Nephron progenitor cell (in vitro differentiated cells): ENCODE measurements around the gene PYDC1.

Experiments
- DNase-seq: peaks from one replicate; pipeline ENCODE4 v3.0.0; 2021
- H3K27ac Mint-ChIP-seq: 2 replicates; pipeline ENCODE4 v1.8.0; 2021; ENCODE audit warnings: mild to moderate bottlenecking, moderate library complexity, mixed read lengths
- H3K27me3 Mint-ChIP-seq: 2 replicates; pipeline ENCODE4 v1.8.0; 2021; ENCODE audit warnings: mild to moderate bottlenecking, low read depth, mixed read lengths; ENCODE audit not compliant: poor library complexity
- H3K36me3 Mint-ChIP-seq: 2 replicates; pipeline ENCODE4 v1.8.0; 2021; ENCODE audit warnings: low read depth, mixed read lengths
- H3K4me1 Mint-ChIP-seq: 2 replicates; pipeline ENCODE4 v1.8.0; 2021; ENCODE audit warnings: mixed read lengths
- H3K4me3 Mint-ChIP-seq: 2 replicates; pipeline ENCODE4 v1.8.0; 2021; ENCODE audit warnings: mild to moderate bottlenecking, moderate library complexity, mixed read lengths
- H3K9me3 Mint-ChIP-seq: 2 replicates; pipeline ENCODE4 v1.8.0; 2021; ENCODE audit warnings: mild to moderate bottlenecking, moderate library complexity, mixed read lengths
- TF ChIP-seq, protein P1 (sequence below): fragments of 200-600 bp; sonication (generic); IDR thresholded peaks from 2 replicates; pipeline ENCODE4 v1.5.0; 2021; ENCODE audit warnings: antibody characterized with exemption

The PYDC1 gene

DNA sequence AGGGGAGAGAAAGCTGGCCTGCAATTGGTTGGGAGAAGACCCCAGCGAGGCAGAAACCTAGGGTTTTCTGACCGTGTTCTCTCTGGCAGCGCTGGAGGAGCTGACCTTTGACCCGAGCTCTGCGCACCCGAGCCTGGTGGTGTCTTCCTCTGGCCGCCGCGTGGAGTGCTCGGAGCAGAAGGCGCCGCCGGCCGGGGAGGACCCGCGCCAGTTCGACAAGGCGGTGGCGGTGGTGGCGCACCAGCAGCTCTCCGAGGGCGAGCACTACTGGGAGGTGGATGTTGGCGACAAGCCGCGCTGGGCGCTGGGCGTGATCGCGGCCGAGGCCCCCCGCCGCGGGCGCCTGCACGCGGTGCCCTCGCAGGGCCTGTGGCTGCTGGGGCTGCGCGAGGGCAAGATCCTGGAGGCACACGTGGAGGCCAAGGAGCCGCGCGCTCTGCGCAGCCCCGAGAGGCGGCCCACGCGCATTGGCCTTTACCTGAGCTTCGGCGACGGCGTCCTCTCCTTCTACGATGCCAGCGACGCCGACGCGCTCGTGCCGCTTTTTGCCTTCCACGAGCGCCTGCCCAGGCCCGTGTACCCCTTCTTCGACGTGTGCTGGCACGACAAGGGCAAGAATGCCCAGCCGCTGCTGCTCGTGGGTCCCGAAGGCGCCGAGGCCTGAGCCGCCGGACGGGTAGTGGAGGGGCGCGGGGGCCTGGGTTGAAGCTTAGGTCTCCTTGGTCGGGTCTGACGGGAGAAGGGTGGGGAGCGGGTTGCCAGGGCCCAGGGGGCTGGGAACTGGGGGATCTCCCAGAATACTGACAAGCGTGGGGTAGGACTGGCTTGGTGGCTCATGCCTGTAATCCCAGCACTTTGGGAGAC, 7.4 kb upstream of the PYDC1 start:
- no peak for DNase-seq
- Mint-ChIP-seq H3K4me1 (peaks cover 8% of the 10 kb centered on the region), H3K36me3 (no peaks in the 10 kb centered on the region), H3K4me3 (no peak overlapping the region), H3K9me3 (no peaks in the 10 kb centered on the region), H3K27ac (no peak overlapping the region), H3K27me3 (peaks cover 34% of the 10 kb centered on the region)
- TF ChIP-seq, protein P1, sequence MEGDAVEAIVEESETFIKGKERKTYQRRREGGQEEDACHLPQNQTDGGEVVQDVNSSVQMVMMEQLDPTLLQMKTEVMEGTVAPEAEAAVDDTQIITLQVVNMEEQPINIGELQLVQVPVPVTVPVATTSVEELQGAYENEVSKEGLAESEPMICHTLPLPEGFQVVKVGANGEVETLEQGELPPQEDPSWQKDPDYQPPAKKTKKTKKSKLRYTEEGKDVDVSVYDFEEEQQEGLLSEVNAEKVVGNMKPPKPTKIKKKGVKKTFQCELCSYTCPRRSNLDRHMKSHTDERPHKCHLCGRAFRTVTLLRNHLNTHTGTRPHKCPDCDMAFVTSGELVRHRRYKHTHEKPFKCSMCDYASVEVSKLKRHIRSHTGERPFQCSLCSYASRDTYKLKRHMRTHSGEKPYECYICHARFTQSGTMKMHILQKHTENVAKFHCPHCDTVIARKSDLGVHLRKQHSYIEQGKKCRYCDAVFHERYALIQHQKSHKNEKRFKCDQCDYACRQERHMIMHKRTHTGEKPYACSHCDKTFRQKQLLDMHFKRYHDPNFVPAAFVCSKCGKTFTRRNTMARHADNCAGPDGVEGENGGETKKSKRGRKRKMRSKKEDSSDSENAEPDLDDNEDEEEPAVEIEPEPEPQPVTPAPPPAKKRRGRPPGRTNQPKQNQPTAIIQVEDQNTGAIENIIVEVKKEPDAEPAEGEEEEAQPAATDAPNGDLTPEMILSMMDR, result no peak

DNA sequence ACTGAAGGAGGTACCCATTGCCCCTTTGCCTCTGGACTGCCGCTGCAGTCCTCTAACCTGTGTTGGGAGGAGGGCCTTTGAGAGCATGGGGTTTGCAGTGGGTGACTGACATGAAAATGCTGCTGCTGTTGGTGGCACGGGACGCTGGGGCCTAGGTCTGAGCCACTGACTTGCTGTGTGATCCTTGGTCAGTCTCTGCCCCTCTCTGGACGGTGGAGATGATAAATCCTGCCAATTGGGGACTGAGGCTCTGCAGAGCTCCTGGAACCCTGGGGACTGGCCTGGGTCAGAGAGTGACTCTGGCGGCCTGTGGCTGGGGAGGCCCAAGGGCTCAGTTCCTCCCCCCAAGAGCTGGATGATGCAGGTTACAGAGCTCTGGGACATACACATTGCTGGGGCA, 6.1 kb upstream of the PYDC1 start:
- Mint-ChIP-seq H3K9me3 (no peaks in the 10 kb centered on the region), H3K27ac (no peak overlapping the region), H3K4me1 (no peaks in the 10 kb centered on the region), H3K27me3 (peaks cover 47% of the 10 kb centered on the region), H3K4me3 (no peak overlapping the region), H3K36me3 (no peaks in the 10 kb centered on the region)
- TF ChIP-seq, protein P1, result no peak
- DNase-seq, result no peak

DNA sequence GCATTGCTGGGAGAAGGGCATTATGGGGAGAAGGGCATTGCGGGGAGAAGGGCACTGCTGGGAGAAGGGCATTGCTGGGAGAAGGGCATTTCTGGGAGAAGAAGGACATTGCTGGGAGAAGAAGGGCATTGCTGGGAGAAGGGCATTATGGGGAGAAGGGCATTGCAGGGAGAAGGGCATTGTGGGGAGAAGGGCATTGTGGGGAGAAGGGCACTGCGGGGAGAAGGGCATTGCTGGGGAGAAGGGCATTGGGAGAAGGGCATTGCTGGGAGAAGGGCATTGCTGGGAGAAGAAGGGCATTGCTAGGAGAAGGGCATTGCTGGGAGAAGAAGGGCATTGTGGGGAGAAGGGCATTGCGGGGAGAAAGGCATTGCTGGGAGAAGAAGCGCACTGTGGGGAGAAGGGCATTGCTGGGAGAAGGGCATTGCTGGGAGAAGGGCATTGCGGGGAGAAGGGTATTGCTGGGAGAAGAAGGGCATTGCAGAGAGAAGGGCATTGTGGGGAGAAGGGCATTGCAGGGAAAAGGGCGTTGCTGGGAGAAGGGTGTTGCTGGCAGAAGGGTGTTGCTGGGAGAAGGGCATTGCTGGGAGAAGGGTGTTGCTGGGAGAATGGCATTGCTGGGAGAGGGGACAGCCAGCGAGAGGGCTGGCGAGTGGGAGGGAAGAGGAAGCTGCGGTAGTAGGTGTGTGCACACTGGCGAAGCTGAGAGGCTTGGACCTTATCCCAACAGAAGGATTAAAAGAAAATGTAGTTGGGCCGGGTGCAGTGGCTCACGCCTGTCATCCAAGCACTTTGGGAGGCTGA, 4.6 kb upstream of the PYDC1 start:
- TF ChIP-seq, protein P1, result no peak
- DNase-seq, result no peak
- peaks cover 59% of the 10 kb centered on the region for H3K27me3 Mint-ChIP-seq
- no peak overlapping the region for H3K4me3 Mint-ChIP-seq
- no peak overlapping the region for H3K27ac Mint-ChIP-seq
- H3K36me3 Mint-ChIP-seq, result no peaks in the 10 kb centered on the region
- H3K4me1 Mint-ChIP-seq, result peaks cover 5% of the 10 kb centered on the region
- H3K9me3 Mint-ChIP-seq, result no peaks in the 10 kb centered on the region

DNA sequence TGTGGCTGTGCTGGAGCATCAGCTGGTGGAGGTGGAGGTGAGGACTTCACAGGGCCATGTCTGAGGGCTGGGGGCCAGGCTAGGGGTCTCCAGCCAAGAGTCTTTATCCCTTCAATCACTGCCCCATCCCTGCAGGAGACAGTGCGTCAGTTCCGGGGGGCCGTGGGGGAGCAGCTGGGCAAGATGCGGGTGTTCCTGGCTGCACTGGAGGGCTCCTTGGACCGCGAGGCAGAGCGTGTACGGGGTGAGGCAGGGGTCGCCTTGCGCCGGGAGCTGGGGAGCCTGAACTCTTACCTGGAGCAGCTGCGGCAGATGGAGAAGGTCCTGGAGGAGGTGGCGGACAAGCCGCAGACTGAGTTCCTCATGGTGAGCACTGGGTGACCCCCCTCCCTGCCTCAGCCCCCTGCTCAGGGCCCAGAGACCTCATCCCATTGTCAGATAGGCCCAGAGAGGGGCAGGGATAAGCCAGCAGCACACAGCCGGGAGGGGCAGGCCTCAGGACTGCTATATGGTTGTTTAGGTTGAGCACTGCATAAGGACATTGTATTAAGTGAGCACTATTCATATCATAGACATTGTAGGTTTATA, 2.3 kb upstream of the PYDC1 start:
- H3K4me3 Mint-ChIP-seq, result no peak overlapping the region
- no peak for DNase-seq

DNA sequence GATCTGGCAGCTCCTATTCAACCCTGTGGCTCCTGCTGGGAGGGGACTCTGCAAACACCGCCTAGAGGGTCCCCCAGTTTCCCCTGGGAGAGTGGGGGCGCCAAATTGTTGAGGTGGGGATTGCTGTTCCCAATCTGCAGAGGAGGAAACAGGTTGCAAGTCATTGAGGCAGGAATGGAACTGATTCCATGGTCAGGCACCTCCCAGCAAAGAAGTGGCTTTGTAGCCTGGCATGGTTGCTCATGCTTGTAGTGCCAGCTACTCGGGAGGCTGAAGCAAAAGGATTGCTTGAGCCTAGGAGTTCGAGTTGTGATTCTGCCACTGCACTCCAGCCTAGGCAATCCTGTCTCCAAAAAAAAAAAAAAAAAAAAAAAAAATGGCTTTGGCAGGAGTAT, 198 bp upstream of the PYDC1 start:
- no peaks in the 10 kb centered on the region for H3K9me3 Mint-ChIP-seq
- H3K36me3 Mint-ChIP-seq, result no peaks in the 10 kb centered on the region
- TF ChIP-seq, protein P1, result no peak

More for the DNA sequence above, 2.3 kb upstream of the PYDC1 start:
- Mint-ChIP-seq H3K27ac (no peak overlapping the region), H3K4me1 (peaks cover 21% of the 10 kb centered on the region), H3K9me3 (no peaks in the 10 kb centered on the region), H3K36me3 (no peaks in the 10 kb centered on the region), H3K27me3 (peaks cover 80% of the 10 kb centered on the region)
- TF ChIP-seq, protein P1, result no peak

More for the DNA sequence above, 198 bp upstream of the PYDC1 start:
- Mint-ChIP-seq H3K27ac (no peak overlapping the region), H3K27me3 (peaks cover 96% of the 10 kb centered on the region), H3K4me1 (peaks cover 21% of the 10 kb centered on the region), H3K4me3 (peak overlapping the region; percentile 67)
- DNase-seq, result no peak
